ENCODE results near the gene JMJD6. TPM values are rescaled to one million over a fixed set of nuclear protein-coding genes. Genes with fewer than 3 reads are reported as not detected.

The JMJD6 gene
- total RNA-seq, 2 donors from 2014 or later: 35.0 to 37.4 TPM

GRCh38 chr17:76677406-76677805 is 49.0 kb downstream of the JMJD6 start:
- Histone ChIP-seq H3K36me3 (peaks cover 40% of the 10 kb centered on the region), H3K4me1 (peaks cover 0 to 21% of the 10 kb centered on the region in 2 donors), H3K9me3 (no peaks in the 10 kb centered on the region), H3K27ac (no peak overlapping the region), H3K4me3 (no peak overlapping the region), H3K27me3 (no peaks in the 10 kb centered on the region)
- TF ChIP-seq CTCF (IDR thresholded peaks at IDR 0.05): no peak
- DNase-seq (ENCODE audit: low spot score): no peak

- peaks cover 0 to 17% of the 10 kb centered on the region in 2 donors for H3K4me1 ChIP-seq
- peaks cover 37% of the 10 kb centered on the region for H3K36me3 ChIP-seq
- H3K9me3 ChIP-seq: no peaks in the 10 kb centered on the region
- H3K4me3 ChIP-seq: no peak overlapping the region
- H3K27me3 ChIP-seq: no peaks in the 10 kb centered on the region
- H3K27ac ChIP-seq: no peak overlapping the region
- TF ChIP-seq CTCF (IDR thresholded peaks at IDR 0.05): no peak
- no peak for DNase-seq (ENCODE audit: low spot score)
Measured at GRCh38 chr17:76676629-76677028, 49.8 kb downstream of the JMJD6 start.

GRCh38 chr17:76675648-76676047 is 50.8 kb downstream of the JMJD6 start:
- Histone ChIP-seq H3K27me3 (no peaks in the 10 kb centered on the region), H3K9me3 (no peaks in the 10 kb centered on the region), H3K4me1 (peaks cover 0 to 16% of the 10 kb centered on the region in 2 donors), H3K4me3 (no peak overlapping the region), H3K36me3 (peaks cover 32% of the 10 kb centered on the region), H3K27ac (no peak overlapping the region)
- TF ChIP-seq CTCF (IDR thresholded peaks at IDR 0.05): no peak
- DNase-seq (ENCODE audit: low spot score): no peak

GRCh38 chr17:76674600-76674999 is 51.8 kb downstream of the JMJD6 start:
- Histone ChIP-seq H3K4me3 (no peak overlapping the region), H3K27me3 (no peaks in the 10 kb centered on the region), H3K4me1 (peaks cover 0 to 19% of the 10 kb centered on the region in 2 donors), H3K9me3 (no peaks in the 10 kb centered on the region), H3K36me3 (peaks cover 29% of the 10 kb centered on the region), H3K27ac (no peak overlapping the region)
- TF ChIP-seq CTCF (IDR thresholded peaks at IDR 0.05): no peak
- no peak for DNase-seq (ENCODE audit: low spot score)

- no peak for TF ChIP-seq CTCF (IDR thresholded peaks at IDR 0.05)
- Histone ChIP-seq H3K4me3 (no peak overlapping the region), H3K9me3 (no peaks in the 10 kb centered on the region), H3K4me1 (peaks cover 0 to 19% of the 10 kb centered on the region in 2 donors), H3K27ac (no peak overlapping the region), H3K27me3 (no peaks in the 10 kb centered on the region), H3K36me3 (peaks cover 23% of the 10 kb centered on the region)
- no peak for DNase-seq (ENCODE audit: low spot score)
Measured at GRCh38 chr17:76673729-76674128, 52.7 kb downstream of the JMJD6 start.

- no peaks in the 10 kb centered on the region for H3K9me3 ChIP-seq
- H3K4me1 ChIP-seq: peaks cover 0 to 19% of the 10 kb centered on the region in 2 donors
- no peaks in the 10 kb centered on the region for H3K27me3 ChIP-seq
- no peak for DNase-seq (ENCODE audit: low spot score)
- no peak overlapping the region for H3K4me3 ChIP-seq
- H3K27ac ChIP-seq: no peak overlapping the region
- no peak for TF ChIP-seq CTCF (IDR thresholded peaks at IDR 0.05)
- peaks cover 16% of the 10 kb centered on the region for H3K36me3 ChIP-seq
Measured at GRCh38 chr17:76672892-76673291, 53.5 kb downstream of the JMJD6 start.
